PFSK-1 (cell line): Measurements from ENCODE around the gene HNF4A.

Experiments used
- FOXP2 ChIP-seq: optimal IDR thresholded peaks from 2 replicates; pipeline ENCODE3; 2011; ENCODE audit warnings: borderline replicate concordance, control low read depth, inconsistent platforms; ENCODE audit not compliant: insufficient read depth; ENCODE audit errors: extremely low read length, extremely low read depth
- POLR2AphosphoS5 ChIP-seq: IDR thresholded peaks from 2 replicates; pipeline ENCODE4 v1.6.1; 2012; ENCODE audit warnings: low read depth, mild to moderate bottlenecking, control low read depth, low read length, moderate library complexity
- REST ChIP-seq, 2 experiments: IDR thresholded peaks; 2 replicates each; pipeline versions ENCODE4 v1.6.1 to v1.8.0; 2011 to 2012; ENCODE audit warnings: low read depth in 2 of 2, low read length in 2 of 2, control low read depth in 1 of 2, inconsistent platforms in 1 of 2, mild to moderate bottlenecking in 1 of 2, moderate library complexity in 1 of 2; ENCODE audit not compliant: insufficient read depth in 1 of 2
- SIN3A ChIP-seq: IDR thresholded peaks from 2 replicates; pipeline ENCODE4 v1.6.1; 2012; ENCODE audit warnings: mild to moderate bottlenecking, low read length, moderate library complexity, borderline replicate concordance; ENCODE audit not compliant: insufficient read depth

- TF ChIP-seq SIN3A: no peak
- no peak for TF ChIP-seq REST (IDR thresholded peaks at IDR 0.05; ENCODE audit: insufficient read depth in 1 of 2, low read depth in 2 of 2, low read length in 2 of 2)
- no peak for TF ChIP-seq FOXP2
- no peak for TF ChIP-seq POLR2AphosphoS5
Observed at GRCh38 chr20:44343162-44343675, 12.3 kb upstream of the HNF4A start.
